Nephron progenitor cell (in vitro differentiated cells): ENCODE measurements around the gene RNF103.

Source experiments
- DNase-seq: peaks from one replicate; pipeline ENCODE4 v3.0.0; 2021
- H3K27ac Mint-ChIP-seq: 2 replicates; pipeline ENCODE4 v1.8.0; 2021; ENCODE audit warnings: mild to moderate bottlenecking, moderate library complexity, mixed read lengths
- H3K27me3 Mint-ChIP-seq: 2 replicates; pipeline ENCODE4 v1.8.0; 2021; ENCODE audit warnings: mild to moderate bottlenecking, low read depth, mixed read lengths; ENCODE audit not compliant: poor library complexity
- H3K36me3 Mint-ChIP-seq: 2 replicates; pipeline ENCODE4 v1.8.0; 2021; ENCODE audit warnings: low read depth, mixed read lengths
- H3K4me1 Mint-ChIP-seq: 2 replicates; pipeline ENCODE4 v1.8.0; 2021; ENCODE audit warnings: mixed read lengths
- H3K4me3 Mint-ChIP-seq: 2 replicates; pipeline ENCODE4 v1.8.0; 2021; ENCODE audit warnings: mild to moderate bottlenecking, moderate library complexity, mixed read lengths
- H3K9me3 Mint-ChIP-seq: 2 replicates; pipeline ENCODE4 v1.8.0; 2021; ENCODE audit warnings: mild to moderate bottlenecking, moderate library complexity, mixed read lengths
- TF ChIP-seq, protein P1 (sequence below): fragments of 200-600 bp; sonication (generic); IDR thresholded peaks from 2 replicates; pipeline ENCODE4 v1.5.0; 2021; ENCODE audit warnings: antibody characterized with exemption

RNF103 gene

DNA sequence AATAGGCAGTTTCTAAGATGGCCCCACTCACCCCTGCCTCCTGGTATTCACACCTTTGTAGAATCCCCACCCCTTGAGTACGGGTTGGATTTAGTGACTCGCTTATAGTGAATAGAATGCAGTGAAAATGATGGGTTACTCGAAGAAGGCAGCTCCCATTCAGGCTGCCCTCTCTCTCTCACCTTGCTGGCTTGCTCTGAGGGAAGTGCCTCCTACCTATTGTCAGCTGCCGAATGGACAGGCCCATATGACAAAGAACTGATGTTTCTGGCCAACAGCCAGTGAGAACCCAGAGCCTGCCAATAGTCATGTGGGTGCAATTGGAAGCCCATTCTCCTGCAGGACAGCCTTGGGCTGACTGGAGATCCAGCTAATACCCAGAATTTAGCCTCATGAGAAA is 22.1 kb upstream of the RNF103 start:
- no peak for DNase-seq
- peaks cover 12% of the 10 kb centered on the region for H3K36me3 Mint-ChIP-seq
- H3K27ac Mint-ChIP-seq: no peak overlapping the region
- H3K4me1 Mint-ChIP-seq: no peaks in the 10 kb centered on the region
- H3K27me3 Mint-ChIP-seq: peaks cover 3% of the 10 kb centered on the region
- TF ChIP-seq, protein P1, sequence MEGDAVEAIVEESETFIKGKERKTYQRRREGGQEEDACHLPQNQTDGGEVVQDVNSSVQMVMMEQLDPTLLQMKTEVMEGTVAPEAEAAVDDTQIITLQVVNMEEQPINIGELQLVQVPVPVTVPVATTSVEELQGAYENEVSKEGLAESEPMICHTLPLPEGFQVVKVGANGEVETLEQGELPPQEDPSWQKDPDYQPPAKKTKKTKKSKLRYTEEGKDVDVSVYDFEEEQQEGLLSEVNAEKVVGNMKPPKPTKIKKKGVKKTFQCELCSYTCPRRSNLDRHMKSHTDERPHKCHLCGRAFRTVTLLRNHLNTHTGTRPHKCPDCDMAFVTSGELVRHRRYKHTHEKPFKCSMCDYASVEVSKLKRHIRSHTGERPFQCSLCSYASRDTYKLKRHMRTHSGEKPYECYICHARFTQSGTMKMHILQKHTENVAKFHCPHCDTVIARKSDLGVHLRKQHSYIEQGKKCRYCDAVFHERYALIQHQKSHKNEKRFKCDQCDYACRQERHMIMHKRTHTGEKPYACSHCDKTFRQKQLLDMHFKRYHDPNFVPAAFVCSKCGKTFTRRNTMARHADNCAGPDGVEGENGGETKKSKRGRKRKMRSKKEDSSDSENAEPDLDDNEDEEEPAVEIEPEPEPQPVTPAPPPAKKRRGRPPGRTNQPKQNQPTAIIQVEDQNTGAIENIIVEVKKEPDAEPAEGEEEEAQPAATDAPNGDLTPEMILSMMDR: no peak
- no peak overlapping the region for H3K4me3 Mint-ChIP-seq
- peaks cover 25% of the 10 kb centered on the region for H3K9me3 Mint-ChIP-seq

GRCh38 chr2:86638712-86639111 is 15.0 kb upstream of the RNF103 start:
- Mint-ChIP-seq H3K27me3 (peaks cover 8% of the 10 kb centered on the region), H3K4me1 (no peaks in the 10 kb centered on the region)

DNA sequence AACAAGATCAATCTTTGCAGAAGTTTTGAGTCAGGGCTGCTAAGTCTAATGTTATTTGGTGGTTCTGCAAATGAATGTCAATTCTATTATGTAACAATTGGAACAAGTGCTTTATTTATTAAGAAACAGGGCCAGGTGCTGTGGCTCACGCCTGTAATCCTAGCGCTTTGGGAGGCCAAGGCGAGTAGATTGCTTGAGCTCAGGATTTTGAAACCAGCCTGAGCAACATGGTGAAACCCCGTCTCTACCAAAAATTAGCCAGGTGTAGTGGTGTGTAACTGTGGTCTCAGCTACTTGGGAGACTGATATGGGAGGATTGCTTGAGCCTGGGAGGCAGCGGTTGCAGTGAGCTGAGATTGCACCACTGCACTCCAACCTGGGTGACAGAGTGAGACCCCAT is 13.2 kb upstream of the RNF103 start:
- Mint-ChIP-seq H3K4me1 (no peaks in the 10 kb centered on the region), H3K36me3 (peaks cover 3% of the 10 kb centered on the region), H3K27ac (no peak overlapping the region), H3K4me3 (no peak overlapping the region), H3K27me3 (peaks cover 11% of the 10 kb centered on the region), H3K9me3 (peaks cover 22% of the 10 kb centered on the region)
- TF ChIP-seq, protein P1: no peak
- no peak for DNase-seq

More at GRCh38 chr2:86638712-86639111, 15.0 kb upstream of the RNF103 start:
- no peak for DNase-seq
- TF ChIP-seq, protein P1: no peak
- Mint-ChIP-seq H3K36me3 (peaks cover 3% of the 10 kb centered on the region), H3K4me3 (no peak overlapping the region), H3K27ac (no peak overlapping the region), H3K9me3 (peaks cover 22% of the 10 kb centered on the region)

- TF ChIP-seq, protein P1: no peak
- Mint-ChIP-seq H3K4me1 (no peaks in the 10 kb centered on the region), H3K27me3 (peaks cover 4% of the 10 kb centered on the region), H3K36me3 (peaks cover under 1% of the 10 kb centered on the region), H3K9me3 (peaks cover 7% of the 10 kb centered on the region), H3K27ac (no peak overlapping the region), H3K4me3 (no peak overlapping the region)
- DNase-seq: no peak
Measured at GRCh38 chr2:86634352-86634751, 10.7 kb upstream of the RNF103 start.

DNA sequence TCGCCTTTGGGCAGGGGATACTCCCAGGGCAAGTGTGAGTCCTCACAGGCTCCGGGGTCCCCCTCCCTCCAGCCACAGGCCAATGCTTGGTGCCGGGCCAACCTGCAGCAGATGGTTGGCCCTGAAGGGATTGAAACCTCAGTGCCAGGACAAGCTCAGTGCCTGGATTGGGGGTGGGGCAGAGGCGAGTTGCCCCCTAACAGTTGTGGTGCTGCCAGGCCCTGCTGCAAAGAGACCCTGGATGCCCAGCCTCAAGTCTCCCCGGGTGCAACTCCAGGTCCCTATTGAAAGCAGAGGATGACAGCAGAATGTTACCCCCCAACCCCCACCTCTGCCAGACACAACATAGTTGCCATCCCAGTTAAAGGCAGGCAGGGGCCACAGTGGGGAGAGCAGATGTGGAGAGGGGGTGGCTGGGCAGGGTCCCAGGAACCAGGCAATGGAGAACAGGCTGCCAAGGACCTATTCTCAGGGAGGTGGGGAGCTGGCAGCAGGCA is 9.5 kb upstream of the RNF103 start:
- TF ChIP-seq, protein P1: no peak
- no peaks in the 10 kb centered on the region for H3K4me1 Mint-ChIP-seq
- H3K36me3 Mint-ChIP-seq: no peaks in the 10 kb centered on the region
- no peak for DNase-seq
- H3K9me3 Mint-ChIP-seq: no peaks in the 10 kb centered on the region
- peaks cover 9% of the 10 kb centered on the region for H3K27me3 Mint-ChIP-seq
- H3K27ac Mint-ChIP-seq: no peak overlapping the region
- no peak overlapping the region for H3K4me3 Mint-ChIP-seq

DNA sequence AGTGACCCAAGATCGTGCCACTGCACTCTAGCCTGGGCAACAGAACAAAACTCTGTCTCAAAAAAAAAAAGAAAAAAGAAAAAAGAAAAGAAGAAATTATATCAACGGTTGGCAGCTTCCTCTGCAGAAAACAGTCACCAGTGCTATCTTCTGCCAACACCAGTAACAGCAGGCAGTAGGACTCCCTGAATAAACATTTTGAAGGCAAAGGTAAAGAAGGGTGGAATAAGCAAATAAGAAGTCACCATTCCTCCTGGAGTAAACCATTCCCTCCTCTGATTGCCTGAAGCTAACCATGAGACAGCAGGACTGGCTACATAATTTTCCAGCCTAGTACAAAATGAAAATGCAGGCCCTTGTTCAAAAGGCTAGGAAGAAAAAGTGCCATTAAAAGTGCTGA is 9.0 kb upstream of the RNF103 start:
- Mint-ChIP-seq H3K27me3 (peaks cover 9% of the 10 kb centered on the region), H3K36me3 (no peaks in the 10 kb centered on the region), H3K9me3 (no peaks in the 10 kb centered on the region), H3K4me1 (no peaks in the 10 kb centered on the region), H3K4me3 (no peak overlapping the region), H3K27ac (no peak overlapping the region)
- DNase-seq: no peak
- TF ChIP-seq, protein P1: no peak
